ENCODE data around the gene SYT6.

The SYT6 gene

GRCh38 chr1:114154146-114154962 lies 685 bp upstream of the SYT6 start:
- no peak for DNase-seq (ENCODE audit: low read depth)

- no peak for DNase-seq (ENCODE audit: low read depth)
Observed at GRCh38 chr1:114152508-114153260, 985 bp downstream of the SYT6 start.

- no peak for DNase-seq (ENCODE audit: low read depth)
Observed at GRCh38 chr1:114152089-114152507, 1.6 kb downstream of the SYT6 start.

- DNase-seq (ENCODE audit: low read depth) = no peak
Observed at GRCh38 chr1:114150016-114150415, 3.7 kb downstream of the SYT6 start.

- no peak for DNase-seq (ENCODE audit: low read depth)
Observed at GRCh38 chr1:114149211-114149610, 4.5 kb downstream of the SYT6 start.

- no peak for DNase-seq (ENCODE audit: low read depth)
Observed at GRCh38 chr1:114145504-114146151, 8.0 kb downstream of the SYT6 start.

- DNase-seq (ENCODE audit: low read depth) = no peak
Observed at GRCh38 chr1:114144016-114144415, 9.7 kb downstream of the SYT6 start.

GRCh38 chr1:114139540-114139939 lies 14.1 kb downstream of the SYT6 start:
- DNase-seq (ENCODE audit: low read depth) = no peak

- no peak for DNase-seq (ENCODE audit: low read depth)
Observed at GRCh38 chr1:114137497-114137896, 16.2 kb downstream of the SYT6 start.

GRCh38 chr1:114135786-114136185 lies 17.9 kb downstream of the SYT6 start:
- DNase-seq (ENCODE audit: low read depth) = no peak

- no peak for DNase-seq (ENCODE audit: low read depth)
Observed at GRCh38 chr1:114134518-114134917, 19.2 kb downstream of the SYT6 start.

GRCh38 chr1:114133129-114133528 lies 20.5 kb downstream of the SYT6 start:
- no peak for DNase-seq (ENCODE audit: low read depth)

- DNase-seq (ENCODE audit: low read depth) = no peak
Observed at GRCh38 chr1:114131526-114132220, 22.0 kb downstream of the SYT6 start.

- DNase-seq (ENCODE audit: low read depth) = no peak
Observed at GRCh38 chr1:114130846-114131525, 22.7 kb downstream of the SYT6 start.

GRCh38 chr1:114130213-114130612 lies 23.5 kb downstream of the SYT6 start:
- DNase-seq (ENCODE audit: low read depth) = no peak

- DNase-seq (ENCODE audit: low read depth) = no peak
Observed at GRCh38 chr1:114128293-114128692, 25.4 kb downstream of the SYT6 start.

GRCh38 chr1:114126261-114127095 lies 27.2 kb downstream of the SYT6 start:
- DNase-seq (ENCODE audit: low read depth) = no peak

- no peak for DNase-seq (ENCODE audit: low read depth)
Observed at GRCh38 chr1:114124644-114125043, 29.0 kb downstream of the SYT6 start.

- peak; percentile 17 for DNase-seq (ENCODE audit: low read depth)
Observed at GRCh38 chr1:114122941-114123618, 30.6 kb downstream of the SYT6 start.

- no peak for DNase-seq (ENCODE audit: low read depth)
Observed at GRCh38 chr1:114118351-114118990, 35.2 kb downstream of the SYT6 start.

Data from GM04503 (cell line).